K562 (cell line): Measurements from ENCODE around the gene SRBD1. TPM values are rescaled to one million over a fixed set of nuclear protein-coding genes. Genes with fewer than 3 reads are reported as not detected.

Experiments
- CREB1 ChIP-seq, 2 experiments: sonication (generic) in 1 of 2; formaldehyde crosslinking in 1 of 2; IDR thresholded peaks; 2 replicates each; pipeline versions ENCODE4 v1.6.1 to v1.8.0; 2012 to 2022; ENCODE audit warnings: inconsistent platforms in 1 of 2, mild to moderate bottlenecking in 1 of 2, missing genetic modification reagents in 1 of 2, moderate library complexity in 1 of 2
- MYC ChIP-seq, 2 experiments: fragments of 250-450 bp in 1 of 2; sonication (Bioruptor Pico) in 1 of 2; IDR thresholded peaks; 2 replicates each; pipeline versions ENCODE4 v1.5.1 to v1.6.1; 2012 to 2021; ENCODE audit warnings: low read depth in 2 of 2, borderline replicate concordance in 1 of 2, improper control_type of control experiment in 1 of 2, low read length in 1 of 2, mild to moderate bottlenecking in 1 of 2, moderate library complexity in 1 of 2
- PTBP1 ChIP-seq: fragments of 200-400 bp; formaldehyde crosslinking; IDR thresholded peaks from 2 replicates; pipeline ENCODE4 v1.6.1; 2017; ENCODE audit warnings: low read depth, low read length
- SAP30 ChIP-seq: fragments of 200-600 bp; sonication (generic); IDR thresholded peaks from 2 replicates; pipeline ENCODE4 v1.6.1; 2012; ENCODE audit warnings: borderline replicate concordance, low read depth, mild to moderate bottlenecking, moderate library complexity, low read length, control low read depth, inconsistent platforms; ENCODE audit not compliant: insufficient read depth, poor library complexity, severe bottlenecking
- ZBTB40 ChIP-seq, 2 experiments: fragments of 450-650 bp in 1 of 2; sonication (generic) in 1 of 2; formaldehyde crosslinking in 1 of 2; IDR thresholded peaks; 2 replicates each; pipeline versions ENCODE4 v1.7.1 to v1.9.0; 2016 to 2022; ENCODE audit warnings: inconsistent platforms in 1 of 2, mild to moderate bottlenecking in 1 of 2, missing genetic modification reagents in 1 of 2
- ZNF140 ChIP-seq: fragments of 250-450 bp; sonication (Bioruptor Pico); IDR thresholded peaks from 2 replicates; pipeline ENCODE4 v1.8.0; 2021; ENCODE audit warnings: moderate library complexity, mild to moderate bottlenecking, inconsistent platforms
- ZNF165 ChIP-seq: fragments of 250-450 bp; sonication (Bioruptor Pico); IDR thresholded peaks from 2 replicates; pipeline ENCODE4 v1.4.0; 2020; ENCODE audit warnings: borderline replicate concordance
- ZNF584 ChIP-seq: fragments of 200-800 bp; sonication (Bioruptor generic); IDR thresholded peaks from 2 replicates; pipeline ENCODE4 v1.6.1; 2016; ENCODE audit warnings: low read depth, mild to moderate bottlenecking, missing genetic modification characterization, missing compliant biosample characterization
- polyA plus RNA-seq, 8 experiments: library from polyadenylated mRNA; depleted of rRNA in 4 of 8; stranded (reverse) in 5 of 8; unstranded in 3 of 8; fragments of >200 nt; fragmentation: Nextera tagmentation in 2 of 8; fragmentation: Illumina TruSeq in 1 of 8; extraction: Ambion mirVana in 2 of 8; extraction: Trizol in 1 of 8; gene quantifications; 2 replicates each; pipeline versions ENCODE4 v1.2.1 to v1.2.3, GENCODE V29; 2011 to 2014; ENCODE audit warnings: inconsistent platforms in 1 of 8, missing spikeins in 1 of 8
- total RNA-seq, 7 experiments: library from RNA; depleted of rRNA in 6 of 7; stranded (reverse); fragments of >200 nt in 6 of 7; fragmentation: Illumina TruSeq in 2 of 7; extraction: Trizol in 2 of 7; gene quantifications; 2 replicates each; pipeline versions ENCODE4 v1.2.1 to v1.2.3, GENCODE V29; 2011 to 2021; ENCODE audit warnings: low replicate concordance in 1 of 7
- TF ChIP-seq, protein P1 (sequence below), 2 experiments: fragments of 450-650 bp; formaldehyde crosslinking in 1 of 2; IDR thresholded peaks; 2 replicates each; pipeline versions ENCODE4 v1.4.0 to v1.6.1; 2014 to 2020; ENCODE audit warnings: mild to moderate bottlenecking in 2 of 2, borderline replicate concordance in 1 of 2, low read depth in 1 of 2

Gene SRBD1
- total and polyA plus RNA-seq, 9 of the 15 experiments (the other 6 are each of a cell fraction or from before 2014, with no cell fraction given) = 6.9 to 23.2 (median 14.7) TPM

GRCh38 chr2:45591073-45591472, 20.0 kb downstream of the SRBD1 start (continued):
- no peak for TF ChIP-seq ZBTB40 (IDR thresholded peaks at IDR 0.05)
- no peak for TF ChIP-seq ZBTB40 (CRISPR knock-in tag; IDR thresholded peaks at IDR 0.05)
- no peak for TF ChIP-seq CREB1 (IDR thresholded peaks at IDR 0.05)
- TF ChIP-seq CREB1 (CRISPR knock-in tag; IDR thresholded peaks at IDR 0.05) = no peak
- TF ChIP-seq, protein P1, sequence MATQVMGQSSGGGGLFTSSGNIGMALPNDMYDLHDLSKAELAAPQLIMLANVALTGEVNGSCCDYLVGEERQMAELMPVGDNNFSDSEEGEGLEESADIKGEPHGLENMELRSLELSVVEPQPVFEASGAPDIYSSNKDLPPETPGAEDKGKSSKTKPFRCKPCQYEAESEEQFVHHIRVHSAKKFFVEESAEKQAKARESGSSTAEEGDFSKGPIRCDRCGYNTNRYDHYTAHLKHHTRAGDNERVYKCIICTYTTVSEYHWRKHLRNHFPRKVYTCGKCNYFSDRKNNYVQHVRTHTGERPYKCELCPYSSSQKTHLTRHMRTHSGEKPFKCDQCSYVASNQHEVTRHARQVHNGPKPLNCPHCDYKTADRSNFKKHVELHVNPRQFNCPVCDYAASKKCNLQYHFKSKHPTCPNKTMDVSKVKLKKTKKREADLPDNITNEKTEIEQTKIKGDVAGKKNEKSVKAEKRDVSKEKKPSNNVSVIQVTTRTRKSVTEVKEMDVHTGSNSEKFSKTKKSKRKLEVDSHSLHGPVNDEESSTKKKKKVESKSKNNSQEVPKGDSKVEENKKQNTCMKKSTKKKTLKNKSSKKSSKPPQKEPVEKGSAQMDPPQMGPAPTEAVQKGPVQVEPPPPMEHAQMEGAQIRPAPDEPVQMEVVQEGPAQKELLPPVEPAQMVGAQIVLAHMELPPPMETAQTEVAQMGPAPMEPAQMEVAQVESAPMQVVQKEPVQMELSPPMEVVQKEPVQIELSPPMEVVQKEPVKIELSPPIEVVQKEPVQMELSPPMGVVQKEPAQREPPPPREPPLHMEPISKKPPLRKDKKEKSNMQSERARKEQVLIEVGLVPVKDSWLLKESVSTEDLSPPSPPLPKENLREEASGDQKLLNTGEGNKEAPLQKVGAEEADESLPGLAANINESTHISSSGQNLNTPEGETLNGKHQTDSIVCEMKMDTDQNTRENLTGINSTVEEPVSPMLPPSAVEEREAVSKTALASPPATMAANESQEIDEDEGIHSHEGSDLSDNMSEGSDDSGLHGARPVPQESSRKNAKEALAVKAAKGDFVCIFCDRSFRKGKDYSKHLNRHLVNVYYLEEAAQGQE (IDR thresholded peaks at IDR 0.05; ENCODE audit: borderline replicate concordance) = no peak
- TF ChIP-seq, protein P1 (CRISPR knock-in tag; IDR thresholded peaks at IDR 0.05; ENCODE audit: low read depth) = no peak
- TF ChIP-seq PTBP1 = no peak
- TF ChIP-seq SAP30 = no peak
- no peak for TF ChIP-seq ZNF165 (CRISPR knock-in tag)
- TF ChIP-seq ZNF584 (CRISPR knock-in tag) = no peak
- TF ChIP-seq ZNF140 (CRISPR knock-in tag) = no peak
- no peak for TF ChIP-seq MYC (IDR thresholded peaks at IDR 0.05; ENCODE audit: low read depth, low read length)
- no peak for TF ChIP-seq MYC (CRISPR knock-in tag; IDR thresholded peaks at IDR 0.05; ENCODE audit: borderline replicate concordance, low read depth)
